CD4-positive, alpha-beta T cell treated with Interleukin-4 for 1 hour (primary cell): ENCODE data around the gene OSBPL1A.
A peak's percentile ranks its signal among the peaks of the same experiment; 100 is the strongest.
"Not testable (repeated sequence)": the region's sequence is repeated elsewhere in the genome, so short reads cannot be mapped to it uniquely, and the experiment has no call there.

Source experiments
- DNase-seq, 2 donors: peaks; one replicate each; pipeline ENCODE4 v3.0.0-alpha.2; 2020 to 2022

OSBPL1A gene

GRCh38 chr18:24396082-24396633 lies 1.5 kb downstream of the OSBPL1A start:
- DNase-seq: no peak

- DNase-seq: no peak
These were observed 2.4 kb downstream of the OSBPL1A start for GRCh38 chr18:24395049-24395795.

GRCh38 chr18:24388957-24389356 lies 8.7 kb downstream of the OSBPL1A start:
- no peak for DNase-seq

GRCh38 chr18:24386681-24387080 lies 10.9 kb downstream of the OSBPL1A start:
- DNase-seq: no peak

- DNase-seq: no peak
These were observed 16.5 kb downstream of the OSBPL1A start for GRCh38 chr18:24381126-24381525.

- no peak for DNase-seq
These were observed 17.4 kb downstream of the OSBPL1A start for GRCh38 chr18:24380163-24380747.

- DNase-seq: no peak
These were observed 19.0 kb downstream of the OSBPL1A start for GRCh38 chr18:24378598-24378997.

GRCh38 chr18:24376531-24376930 lies 21.1 kb downstream of the OSBPL1A start:
- DNase-seq: not testable (repeated sequence)

- no peak for DNase-seq
These were observed 24.3 kb downstream of the OSBPL1A start for GRCh38 chr18:24373328-24373727.

- DNase-seq: no peak
These were observed 25.2 kb downstream of the OSBPL1A start for GRCh38 chr18:24372279-24372872.

GRCh38 chr18:24370120-24370519 lies 27.5 kb downstream of the OSBPL1A start:
- DNase-seq: no peak

GRCh38 chr18:24369426-24369825 lies 28.2 kb downstream of the OSBPL1A start:
- DNase-seq: no peak

- peak; percentile 17 to 52 for DNase-seq
These were observed 28.9 kb downstream of the OSBPL1A start for GRCh38 chr18:24368749-24369148.

GRCh38 chr18:24366328-24366727 lies 31.3 kb downstream of the OSBPL1A start:
- DNase-seq: no peak

GRCh38 chr18:24364177-24364576 lies 33.4 kb downstream of the OSBPL1A start:
- DNase-seq: no peak

GRCh38 chr18:24362757-24363156 lies 34.9 kb downstream of the OSBPL1A start:
- no peak for DNase-seq

- peak in 1 of 2 donors; percentile 59 for DNase-seq
These were observed 37.7 kb downstream of the OSBPL1A start for GRCh38 chr18:24359787-24360530.

- no peak for DNase-seq
These were observed 43.3 kb downstream of the OSBPL1A start for GRCh38 chr18:24354278-24354677.

- DNase-seq: no peak
These were observed 51.4 kb downstream of the OSBPL1A start for GRCh38 chr18:24346254-24346653.

GRCh38 chr18:24344509-24344908 lies 53.1 kb downstream of the OSBPL1A start:
- DNase-seq: no peak

GRCh38 chr18:24342347-24342746 lies 55.3 kb downstream of the OSBPL1A start:
- DNase-seq: no peak

GRCh38 chr18:24341361-24341760 lies 56.3 kb downstream of the OSBPL1A start:
- DNase-seq: no peak

- DNase-seq: no peak
These were observed 64.5 kb downstream of the OSBPL1A start for GRCh38 chr18:24333084-24333483.
